PC-3 (cell line): ENCODE results near the gene ST6GALNAC4. TPM values are rescaled to one million over a fixed set of nuclear protein-coding genes. Genes with fewer than 3 reads are reported as not detected.
A peak's percentile ranks its signal among the peaks of the same experiment; 100 is the strongest.

Source experiments
- ATAC-seq: fragments of 200-7000 bp; cut with Tn5 transposase; 2 replicates; pipeline ENCODE4 v1.9.1; 2020; ENCODE audit warnings: mild to moderate bottlenecking, moderate library complexity
- BruUV-seq: library from RNA; stranded (reverse); fragments of 400-500 nt; replicated peaks from 2 replicates; lab custom pipeline; 2021; lab: Mats Ljungman, UMichigan
- CTCF ChIA-PET: fragments of 300-600 bp; sonication (Branson Sonifier 250); formaldehyde crosslinking; loops from one replicate; lab custom pipeline; 2022; ENCODE audit warnings: antibody characterized with exemption; lab: Charles Lee
- POLR2A ChIA-PET: fragments of 300-600 bp; sonication (Branson Sonifier 250); formaldehyde crosslinking; loops from one replicate; lab custom pipeline; 2022; ENCODE audit warnings: antibody characterized with exemption; ENCODE audit not compliant: unreplicated experiment; lab: Charles Lee
- DNase-seq: peaks from one replicate; pipeline ENCODE4 v3.0.0-alpha.2; 2015
- H2AFZ ChIP-seq: fragments of 300-600 bp; sonication (generic); 2 replicates; pipeline ENCODE4 v1.6.0; 2016; ENCODE audit warnings: antibody characterized with exemption, low read length
- H3F3A ChIP-seq: fragments of 300-600 bp; sonication (generic); one replicate; pipeline ENCODE4 v1.6.0; 2017; ENCODE audit warnings: antibody characterized with exemption, low read length, control low read depth, mild to moderate bottlenecking; ENCODE audit not compliant: unreplicated experiment
- H3K27ac ChIP-seq: fragments of 300-600 bp; sonication (generic); 2 replicates; pipeline ENCODE4 v1.5.1; 2016; ENCODE audit warnings: mild to moderate bottlenecking, low read length
- H3K27me3 ChIP-seq: fragments of 300-600 bp; sonication (generic); 2 replicates; pipeline ENCODE4 v1.6.1; 2016; ENCODE audit warnings: low read length, mixed read lengths
- H3K36me3 ChIP-seq: fragments of 300-600 bp; sonication (generic); 2 replicates; pipeline ENCODE4 v1.6.1; 2016; ENCODE audit warnings: low read depth, mixed run types, low read length, mixed read lengths
- H3K4me1 ChIP-seq: fragments of 300-600 bp; sonication (generic); 2 replicates; pipeline ENCODE4 v1.5.1; 2016; ENCODE audit warnings: low read length; ENCODE audit not compliant: insufficient read depth
- H3K4me2 ChIP-seq: fragments of 300-600 bp; sonication (generic); 2 replicates; pipeline ENCODE4 v1.6.0; 2016; ENCODE audit warnings: low read length
- H3K4me3 ChIP-seq: fragments of 300-600 bp; sonication (generic); 2 replicates; pipeline ENCODE4 v1.5.1; 2016; ENCODE audit warnings: mild to moderate bottlenecking, low read length, mixed read lengths
- H3K79me2 ChIP-seq: fragments of 300-600 bp; sonication (generic); 2 replicates; pipeline ENCODE4 v1.6.1; 2017; ENCODE audit warnings: low read length, mixed read lengths
- H3K9ac ChIP-seq: fragments of 300-600 bp; sonication (generic); 2 replicates; pipeline ENCODE4 v1.6.0; 2016; ENCODE audit warnings: mild to moderate bottlenecking, low read length
- H3K9me2 ChIP-seq: fragments of 300-600 bp; sonication (generic); replicated peaks from 2 replicates; pipeline ENCODE4 v1.6.1; 2016; ENCODE audit warnings: mixed run types, low read length, mixed read lengths
- H3K9me3 ChIP-seq: fragments of 300-600 bp; sonication (generic); 2 replicates; pipeline ENCODE4 v1.6.1; 2016; ENCODE audit warnings: low read length, mixed read lengths
- H4K20me1 ChIP-seq: fragments of 300-600 bp; sonication (generic); 2 replicates; pipeline ENCODE4 v1.6.1; 2016; ENCODE audit warnings: low read length, mixed read lengths
- CTCF ChIP-seq: fragments of 300-600 bp; sonication (generic); conservative IDR thresholded peaks from 2 replicates; pipeline ENCODE4 v1.5.1; 2017; ENCODE audit warnings: antibody characterized with exemption, low read depth, mild to moderate bottlenecking, low read length
- EZH2 ChIP-seq: fragments of 300-600 bp; sonication (generic); IDR thresholded peaks from one replicate; pipeline ENCODE4 v1.6.1; 2017; ENCODE audit warnings: antibody characterized with exemption, mild to moderate bottlenecking, low read length; ENCODE audit not compliant: unreplicated experiment
- EZH2phosphoT487 ChIP-seq: fragments of 300-600 bp; sonication (generic); IDR thresholded peaks from 2 replicates; pipeline ENCODE4 v1.6.1; 2018; ENCODE audit warnings: mild to moderate bottlenecking, antibody characterized with exemption, low read length, borderline replicate concordance
- intact Hi-C: fragments of 100-400 bp; cut with micrococcal nuclease; formaldehyde crosslinking; loops from 2 replicates; pipeline ENCODE4 v1.9.0; 2023
- total RNA-seq: library from RNA; depleted of rRNA; stranded (reverse); fragments of >200 nt; gene quantifications from 2 replicates; pipeline ENCODE4 v1.2.3, GENCODE V29; 2014

The ST6GALNAC4 gene
- total RNA-seq, 1 experiment from 2014 or later, result 26.9 TPM

DNA sequence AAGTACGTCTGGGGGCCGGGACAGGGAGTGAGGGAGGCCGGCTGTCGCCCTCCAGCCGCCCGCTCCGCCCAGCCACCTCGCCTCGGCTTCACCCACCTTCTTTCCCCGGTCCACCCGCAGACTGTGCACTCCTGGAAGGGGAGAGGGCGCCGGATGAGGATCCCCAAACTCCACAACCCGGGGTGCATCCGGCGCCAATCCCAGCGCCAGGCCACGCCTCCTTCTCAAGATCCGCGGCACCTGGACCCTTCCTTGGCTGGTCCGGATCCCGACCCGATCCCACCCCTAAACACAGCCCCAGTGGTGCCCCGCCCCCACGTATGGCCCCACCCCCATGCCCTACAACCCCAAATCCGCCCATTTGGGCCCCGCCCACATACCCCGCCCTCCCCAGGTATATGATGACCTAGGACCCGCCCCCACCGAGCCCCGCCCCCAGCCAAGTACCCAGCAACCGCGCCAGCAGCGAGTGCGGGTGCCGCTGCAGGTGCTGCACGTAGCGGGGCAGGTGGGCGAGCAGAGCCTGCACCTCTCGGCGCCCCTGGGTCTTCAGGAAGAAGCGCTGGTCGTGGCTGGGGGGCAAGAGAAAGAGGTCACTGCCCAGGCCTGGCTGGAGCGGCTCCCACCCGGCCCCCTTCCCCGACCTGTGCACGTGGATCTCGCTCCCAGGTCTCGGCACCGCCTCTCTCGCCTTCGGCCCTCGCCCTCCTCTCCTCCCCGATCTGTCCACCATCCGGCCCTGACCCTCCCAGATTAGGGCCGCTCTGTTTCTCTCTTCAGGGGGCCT lies 10.6 kb upstream of the ST6GALNAC4 start:
- no peaks in the 10 kb centered on the region for H3K9me3 ChIP-seq
- ATAC-seq, result peak; percentile 15
- H3K4me1 ChIP-seq, result peaks cover 33% of the 10 kb centered on the region
- CTCF ChIA-PET, result no interaction called here
- peak overlapping the region; percentile 80 for H3K4me2 ChIP-seq
- no TSS peak for BruUV-seq
- peak overlapping the region; percentile 52; the same call in 1 of the 2 replicates for H3K4me3 ChIP-seq
- H3K9ac ChIP-seq, result 0 out of 2 replicates have a peak overlapping the region, but pooled peaks have one; percentile 14
- no peaks in the 10 kb centered on the region for H4K20me1 ChIP-seq
- peak overlapping the region; percentile 48; the same call in 1 of the 2 replicates for H2AFZ ChIP-seq
- peak; percentile 50 for DNase-seq
- H3F3A ChIP-seq, result no peaks in the 10 kb centered on the region
- H3K9me2 ChIP-seq, result no peaks in the 10 kb centered on the region
- TF ChIP-seq CTCF (no peak), EZH2phosphoT487 (no peak), EZH2 (no peak)
- POLR2A ChIA-PET, result interaction anchor here (0.6 kb wide), 1 partner anchor 11 kb away, joined by 11 read pairs; the partner anchor contains the start of gene ST6GALNAC4
- H3K36me3 ChIP-seq, result no peaks in the 10 kb centered on the region
- no peaks in the 10 kb centered on the region for H3K79me2 ChIP-seq
- H3K27me3 ChIP-seq, result no peaks in the 10 kb centered on the region
- intact Hi-C loops, result no loop called here
- H3K27ac ChIP-seq, result no peak overlapping the region

- ChIA-PET CTCF (no interaction called here), POLR2A (no interaction called here)
- Histone ChIP-seq H3K36me3 (no peaks in the 10 kb centered on the region), H4K20me1 (no peaks in the 10 kb centered on the region), H3K27ac (no peak overlapping the region), H3K4me3 (no peak overlapping the region), H3K4me2 (no peak overlapping the region), H3K9me3 (no peaks in the 10 kb centered on the region), H3K27me3 (no peaks in the 10 kb centered on the region), H3K4me1 (peaks cover 36% of the 10 kb centered on the region), H2AFZ (no peak overlapping the region), H3K9me2 (no peaks in the 10 kb centered on the region), H3F3A (no peaks in the 10 kb centered on the region), H3K79me2 (no peaks in the 10 kb centered on the region), H3K9ac (no peak overlapping the region)
- BruUV-seq, result no TSS peak
- DNase-seq (no peak), ATAC-seq (no peak)
- intact Hi-C loops, result no loop called here
- no peak for TF ChIP-seq EZH2phosphoT487
- no peak for TF ChIP-seq EZH2
- no peak for TF ChIP-seq CTCF
Measured at GRCh38 chr9:127926906-127927200, 10.0 kb upstream of the ST6GALNAC4 start.
